ENCODE data around the gene CCL27.

- TF ChIP-seq POLR2AphosphoS5 (IDR thresholded peaks at IDR 0.05; ENCODE audit: low read depth, low read length): no peak
- TF ChIP-seq REST (IDR thresholded peaks at IDR 0.05; ENCODE audit: insufficient read depth in 1 of 2, low read depth in 2 of 2, low read length in 2 of 2): no peak
Measured at GRCh38 chr9:34693560-34693959, 31.1 kb upstream of the CCL27 start.

Measured in PFSK-1 (cell line).